Thoracic aorta (tissue), 2 donors: ENCODE results near the gene TPO. TPM values are rescaled to one million over a fixed set of nuclear protein-coding genes. Genes with fewer than 3 reads are reported as not detected.
"Not testable (repeated sequence)": the region's sequence is repeated elsewhere in the genome, so short reads cannot be mapped to it uniquely, and the experiment has no call there.

ENCODE experiments used
- ATAC-seq: fragments of 150-250 bp; one replicate; pipeline ENCODE4 v1.8.0; 2017; ENCODE audit warnings: low read depth; ENCODE audit not compliant: insufficient number of reproducible peaks, low FRiP score
- DNase-seq: peaks from one replicate; pipeline ENCODE4 v3.0.0-alpha.2; 2020; ENCODE audit warnings: low spot score
- H3K27ac ChIP-seq, 2 donors: fragments of 200-600 bp; sonication (generic); 1 replicate in 1 of 2; 2 replicates in 1 of 2; pipeline ENCODE4 v1.5.1; 2016; ENCODE audit warnings: mild to moderate bottlenecking in 2 of 2, moderate library complexity in 2 of 2
- H3K27me3 ChIP-seq: fragments of 200-600 bp; sonication (generic); replicated peaks from 2 replicates; pipeline ENCODE4 v1.6.0; 2016; ENCODE audit warnings: mild to moderate bottlenecking; ENCODE audit not compliant: insufficient read depth
- H3K36me3 ChIP-seq: fragments of 200-600 bp; sonication (generic); one replicate; pipeline ENCODE4 v1.5.1; 2016
- H3K4me1 ChIP-seq, 2 donors: fragments of 200-600 bp; sonication (generic); 1 replicate in 1 of 2; 2 replicates in 1 of 2; pipeline versions ENCODE4 v1.5.1 to v1.6.0; 2016; ENCODE audit warnings: low read depth in 2 of 2, mild to moderate bottlenecking in 1 of 2; ENCODE audit not compliant: control insufficient read depth in 1 of 2
- H3K4me3 ChIP-seq: fragments of 200-600 bp; sonication (generic); 2 replicates; pipeline ENCODE4 v1.5.1; 2016; ENCODE audit warnings: mild to moderate bottlenecking
- H3K9me3 ChIP-seq: fragments of 200-600 bp; sonication (generic); 2 replicates; pipeline ENCODE4 v1.5.1; 2016
- CTCF ChIP-seq: fragments of 200-600 bp; sonication (generic); IDR thresholded peaks from one replicate; pipeline ENCODE4 v1.5.1; 2019; ENCODE audit warnings: antibody characterized with exemption
- total RNA-seq, 2 donors: library from RNA; depleted of rRNA; stranded (reverse); fragments of >200 nt; gene quantifications; one replicate each; pipeline versions ENCODE4 v1.1.0 to v1.2.3, GENCODE V29; 2016

The TPO gene
- total RNA-seq, 2 donors from 2014 or later, result 8.1 to 24.1 TPM

GRCh38 chr2:1405124-1405523 is 8.1 kb upstream of the TPO start:
- DNase-seq (no peak), ATAC-seq (no peak)
- Histone ChIP-seq H3K9me3 (no peaks in the 10 kb centered on the region), H3K4me1 (no peaks in the 10 kb centered on the region), H3K36me3 (no peaks in the 10 kb centered on the region), H3K27me3 (no peaks in the 10 kb centered on the region), H3K4me3 (no peak overlapping the region), H3K27ac (no peak overlapping the region)
- no peak for TF ChIP-seq CTCF

- TF ChIP-seq CTCF, result no peak
- H3K36me3 ChIP-seq, result no peaks in the 10 kb centered on the region
- H3K27me3 ChIP-seq, result no peaks in the 10 kb centered on the region
- DNase-seq (no peak), ATAC-seq (no peak)
- H3K4me3 ChIP-seq, result no peak overlapping the region
- no peak overlapping the region for H3K27ac ChIP-seq
- no peaks in the 10 kb centered on the region for H3K4me1 ChIP-seq
- no peaks in the 10 kb centered on the region for H3K9me3 ChIP-seq
Measured at GRCh38 chr2:1405967-1406366, 7.3 kb upstream of the TPO start.

GRCh38 chr2:1406434-1406833 is 6.8 kb upstream of the TPO start:
- Histone ChIP-seq H3K4me1 (no peaks in the 10 kb centered on the region), H3K27me3 (no peaks in the 10 kb centered on the region), H3K27ac (no peak overlapping the region), H3K36me3 (no peaks in the 10 kb centered on the region), H3K9me3 (no peaks in the 10 kb centered on the region), H3K4me3 (no peak overlapping the region)
- DNase-seq (no peak), ATAC-seq (no peak)
- no peak for TF ChIP-seq CTCF

- H3K4me1 ChIP-seq, result no peaks in the 10 kb centered on the region
- DNase-seq (no peak), ATAC-seq (no peak)
- H3K27ac ChIP-seq, result no peak overlapping the region
- no peaks in the 10 kb centered on the region for H3K27me3 ChIP-seq
- H3K36me3 ChIP-seq, result no peaks in the 10 kb centered on the region
- H3K4me3 ChIP-seq, result no peak overlapping the region
- H3K9me3 ChIP-seq, result no peaks in the 10 kb centered on the region
- no peak for TF ChIP-seq CTCF
Measured at GRCh38 chr2:1407950-1408675, 5.2 kb upstream of the TPO start.

- Histone ChIP-seq H3K4me1 (no peaks in the 10 kb centered on the region), H3K9me3 (no peaks in the 10 kb centered on the region), H3K36me3 (no peaks in the 10 kb centered on the region), H3K4me3 (no peak overlapping the region), H3K27me3 (no peaks in the 10 kb centered on the region), H3K27ac (no peak overlapping the region)
- TF ChIP-seq CTCF, result no peak
- ATAC-seq (no peak), DNase-seq (no peak)
Measured at GRCh38 chr2:1414121-1414520, 858 bp downstream of the TPO start.

GRCh38 chr2:1414901-1415300 is 1.6 kb downstream of the TPO start:
- not testable (repeated sequence) for H3K4me1 ChIP-seq, H3K36me3 ChIP-seq, H3K4me3 ChIP-seq, H3K27me3 ChIP-seq, DNase-seq, H3K9me3 ChIP-seq, H3K27ac ChIP-seq, ATAC-seq
